ENCODE results near the gene FGFR3. TPM values are rescaled to one million over a fixed set of nuclear protein-coding genes. Genes with fewer than 3 reads are reported as not detected.
"Not testable (repeated sequence)": the region's sequence is repeated elsewhere in the genome, so short reads cannot be mapped to it uniquely, and the experiment has no call there.

FGFR3 gene
- total RNA-seq, 1 donor from 2014 or later = 6.4 TPM

DNA sequence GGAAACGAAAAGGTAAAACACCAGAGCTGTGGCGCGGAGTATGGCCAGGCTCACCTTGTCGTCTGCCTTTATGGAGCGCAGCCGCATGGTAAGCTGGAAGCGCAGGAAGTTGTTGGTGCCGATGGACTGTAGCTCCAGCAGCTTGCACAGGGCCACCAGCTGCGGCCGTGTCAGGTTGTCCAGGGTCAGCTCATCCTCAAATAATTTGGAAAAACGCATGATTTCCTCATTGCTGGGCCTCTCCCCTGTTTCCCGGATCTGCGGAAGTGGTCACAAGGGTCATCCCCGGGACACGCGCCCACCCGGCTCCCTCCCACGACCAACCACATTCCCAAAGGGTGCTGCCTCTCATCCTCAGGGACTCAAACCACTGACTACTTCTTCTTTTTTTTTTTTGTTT lies 39.6 kb downstream of the FGFR3 start:
- no peak for DNase-seq (ENCODE audit: extremely low spot score, unreplicated experiment)
- H3K4me3 Mint-ChIP-seq (ENCODE audit: unreplicated experiment) = no peak overlapping the region

DNA sequence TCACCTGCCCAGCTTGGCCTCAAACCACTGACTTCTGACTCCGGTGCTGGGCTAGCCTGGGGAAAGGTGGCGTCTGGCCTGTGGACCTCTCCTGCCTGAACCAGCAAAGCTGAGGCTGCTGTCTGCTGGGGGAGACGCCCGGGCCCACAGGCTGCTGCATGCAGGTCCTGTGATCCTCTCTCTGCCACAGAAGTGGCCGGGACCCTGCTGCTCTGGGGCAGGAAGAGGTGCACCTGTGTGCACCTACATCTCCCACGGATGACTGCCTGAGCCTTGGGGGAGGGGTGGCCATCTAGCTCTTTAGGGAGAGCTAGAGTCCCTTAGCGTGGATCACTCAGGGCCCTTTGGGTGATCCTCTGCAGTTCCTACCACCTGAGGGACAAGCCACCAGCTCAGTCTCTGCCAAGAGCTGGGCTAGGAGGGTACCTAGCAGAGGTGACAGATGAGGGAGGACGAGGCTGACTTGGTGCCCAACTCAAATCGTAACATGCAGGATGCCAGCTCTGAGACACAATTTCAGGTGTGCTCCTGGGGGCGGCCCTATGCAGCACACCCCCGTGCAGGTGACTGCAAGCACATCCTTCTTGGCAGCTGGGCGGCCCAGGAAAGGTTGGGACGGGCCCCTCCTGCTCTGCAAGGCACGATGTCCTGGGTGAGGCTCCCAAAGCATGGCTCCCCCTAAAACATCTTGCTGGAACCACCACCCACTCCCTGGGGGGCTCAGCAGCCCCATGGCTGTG lies 40.4 kb downstream of the FGFR3 start:
- H3K9me3 Mint-ChIP-seq (ENCODE audit: unreplicated experiment) = no peaks in the 10 kb centered on the region
- no peaks in the 10 kb centered on the region for H3K27me3 Mint-ChIP-seq (ENCODE audit: unreplicated experiment)
- no peaks in the 10 kb centered on the region for H3K4me1 Mint-ChIP-seq (ENCODE audit: unreplicated experiment)
- DNase-seq (ENCODE audit: extremely low spot score, unreplicated experiment) = no peak
- H3K36me3 Mint-ChIP-seq (ENCODE audit: unreplicated experiment) = peaks cover 24% of the 10 kb centered on the region
- H3K4me3 Mint-ChIP-seq (ENCODE audit: unreplicated experiment) = no peak overlapping the region
- H3K27ac Mint-ChIP-seq (ENCODE audit: unreplicated experiment) = no peak overlapping the region
- TF ChIP-seq, protein P1, sequence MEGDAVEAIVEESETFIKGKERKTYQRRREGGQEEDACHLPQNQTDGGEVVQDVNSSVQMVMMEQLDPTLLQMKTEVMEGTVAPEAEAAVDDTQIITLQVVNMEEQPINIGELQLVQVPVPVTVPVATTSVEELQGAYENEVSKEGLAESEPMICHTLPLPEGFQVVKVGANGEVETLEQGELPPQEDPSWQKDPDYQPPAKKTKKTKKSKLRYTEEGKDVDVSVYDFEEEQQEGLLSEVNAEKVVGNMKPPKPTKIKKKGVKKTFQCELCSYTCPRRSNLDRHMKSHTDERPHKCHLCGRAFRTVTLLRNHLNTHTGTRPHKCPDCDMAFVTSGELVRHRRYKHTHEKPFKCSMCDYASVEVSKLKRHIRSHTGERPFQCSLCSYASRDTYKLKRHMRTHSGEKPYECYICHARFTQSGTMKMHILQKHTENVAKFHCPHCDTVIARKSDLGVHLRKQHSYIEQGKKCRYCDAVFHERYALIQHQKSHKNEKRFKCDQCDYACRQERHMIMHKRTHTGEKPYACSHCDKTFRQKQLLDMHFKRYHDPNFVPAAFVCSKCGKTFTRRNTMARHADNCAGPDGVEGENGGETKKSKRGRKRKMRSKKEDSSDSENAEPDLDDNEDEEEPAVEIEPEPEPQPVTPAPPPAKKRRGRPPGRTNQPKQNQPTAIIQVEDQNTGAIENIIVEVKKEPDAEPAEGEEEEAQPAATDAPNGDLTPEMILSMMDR (IDR thresholded peaks at IDR 0.05) = no peak

More for the DNA sequence above, 39.6 kb downstream of the FGFR3 start:
- no peaks in the 10 kb centered on the region for H3K4me1 Mint-ChIP-seq (ENCODE audit: unreplicated experiment)
- H3K27ac Mint-ChIP-seq (ENCODE audit: unreplicated experiment) = no peak overlapping the region
- no peaks in the 10 kb centered on the region for H3K27me3 Mint-ChIP-seq (ENCODE audit: unreplicated experiment)
- TF ChIP-seq, protein P1 (IDR thresholded peaks at IDR 0.05) = no peak
- peaks cover 21% of the 10 kb centered on the region for H3K36me3 Mint-ChIP-seq (ENCODE audit: unreplicated experiment)
- H3K9me3 Mint-ChIP-seq (ENCODE audit: unreplicated experiment) = no peaks in the 10 kb centered on the region

DNA sequence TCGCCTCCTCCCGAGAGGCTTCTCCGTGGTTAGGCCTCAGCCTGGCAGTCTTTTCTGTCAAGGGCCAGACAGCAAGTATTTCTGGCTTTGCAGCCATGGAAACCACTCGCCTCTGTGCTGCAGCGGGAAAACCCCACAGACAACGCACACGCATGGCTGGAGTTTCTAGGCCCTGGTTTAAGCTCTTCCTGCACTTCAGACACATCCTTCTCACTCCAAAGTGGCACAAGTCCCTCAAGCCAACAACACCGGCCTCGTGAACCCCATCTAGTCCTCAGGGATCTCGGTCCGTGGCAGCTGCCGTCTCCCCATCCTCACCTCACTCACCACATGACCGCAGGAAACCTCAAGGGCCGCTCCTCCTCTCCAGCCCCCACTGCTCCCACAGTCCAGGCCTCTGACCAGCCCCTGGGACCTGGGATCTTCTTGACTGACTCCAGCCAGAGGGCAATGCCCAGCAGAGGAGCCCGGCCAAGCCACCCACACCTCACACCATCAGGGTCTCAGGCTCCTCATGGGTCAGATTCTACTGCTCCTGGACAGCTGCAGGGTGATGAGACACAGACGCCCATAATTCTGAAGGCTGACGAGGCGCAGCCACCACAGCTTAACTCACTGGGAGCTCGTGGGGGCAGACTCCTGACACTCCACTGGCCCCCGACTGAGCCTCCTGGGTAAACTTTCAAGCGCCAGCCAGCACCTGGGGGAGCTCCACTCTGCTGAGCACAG lies 41.1 kb downstream of the FGFR3 start:
- no peak overlapping the region for H3K4me3 Mint-ChIP-seq (ENCODE audit: unreplicated experiment)
- no peak for DNase-seq (ENCODE audit: extremely low spot score, unreplicated experiment)
- H3K4me1 Mint-ChIP-seq (ENCODE audit: unreplicated experiment) = no peaks in the 10 kb centered on the region
- TF ChIP-seq, protein P1 (IDR thresholded peaks at IDR 0.05) = no peak
- no peak overlapping the region for H3K27ac Mint-ChIP-seq (ENCODE audit: unreplicated experiment)
- H3K36me3 Mint-ChIP-seq (ENCODE audit: unreplicated experiment) = peaks cover 28% of the 10 kb centered on the region
- H3K9me3 Mint-ChIP-seq (ENCODE audit: unreplicated experiment) = no peaks in the 10 kb centered on the region
- no peaks in the 10 kb centered on the region for H3K27me3 Mint-ChIP-seq (ENCODE audit: unreplicated experiment)

DNA sequence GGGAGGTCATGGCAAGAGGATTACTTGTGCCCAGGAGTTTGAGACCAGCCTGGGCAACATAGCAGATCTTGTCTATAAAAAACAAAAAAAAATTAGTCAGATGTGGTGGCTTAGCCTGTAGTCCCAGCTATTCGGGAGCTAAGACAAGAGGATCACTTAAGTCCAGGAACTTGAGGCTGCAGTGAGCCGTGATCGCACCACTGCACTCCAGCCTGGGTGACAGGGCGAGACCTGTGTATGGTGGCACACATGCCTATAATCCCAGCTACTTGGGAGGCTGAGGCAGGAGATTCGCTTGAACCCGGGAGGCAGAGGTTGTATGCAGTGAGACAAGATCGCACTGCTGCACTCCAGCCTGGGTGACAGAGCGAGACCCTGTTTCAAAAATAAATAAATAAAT lies 42.7 kb downstream of the FGFR3 start:
- not testable (repeated sequence) for H3K27ac Mint-ChIP-seq (ENCODE audit: unreplicated experiment); H3K9me3 Mint-ChIP-seq (ENCODE audit: unreplicated experiment); H3K27me3 Mint-ChIP-seq (ENCODE audit: unreplicated experiment); H3K4me1 Mint-ChIP-seq (ENCODE audit: unreplicated experiment); H3K4me3 Mint-ChIP-seq (ENCODE audit: unreplicated experiment); DNase-seq (ENCODE audit: extremely low spot score, unreplicated experiment)
- H3K36me3 Mint-ChIP-seq (ENCODE audit: unreplicated experiment) = peaks cover 31% of the 10 kb centered on the region

GRCh38 chr4:1836650-1837049 lies 43.6 kb downstream of the FGFR3 start:
- no peak overlapping the region for H3K4me3 Mint-ChIP-seq (ENCODE audit: unreplicated experiment)
- peaks cover 30% of the 10 kb centered on the region for H3K36me3 Mint-ChIP-seq (ENCODE audit: unreplicated experiment)
- no peaks in the 10 kb centered on the region for H3K4me1 Mint-ChIP-seq (ENCODE audit: unreplicated experiment)
- no peaks in the 10 kb centered on the region for H3K27me3 Mint-ChIP-seq (ENCODE audit: unreplicated experiment)
- H3K9me3 Mint-ChIP-seq (ENCODE audit: unreplicated experiment) = no peaks in the 10 kb centered on the region
- TF ChIP-seq, protein P1 (IDR thresholded peaks at IDR 0.05) = no peak
- no peak for DNase-seq (ENCODE audit: extremely low spot score, unreplicated experiment)
- H3K27ac Mint-ChIP-seq (ENCODE audit: unreplicated experiment) = no peak overlapping the region
